ENCODE results near the gene MYCN.

DNA sequence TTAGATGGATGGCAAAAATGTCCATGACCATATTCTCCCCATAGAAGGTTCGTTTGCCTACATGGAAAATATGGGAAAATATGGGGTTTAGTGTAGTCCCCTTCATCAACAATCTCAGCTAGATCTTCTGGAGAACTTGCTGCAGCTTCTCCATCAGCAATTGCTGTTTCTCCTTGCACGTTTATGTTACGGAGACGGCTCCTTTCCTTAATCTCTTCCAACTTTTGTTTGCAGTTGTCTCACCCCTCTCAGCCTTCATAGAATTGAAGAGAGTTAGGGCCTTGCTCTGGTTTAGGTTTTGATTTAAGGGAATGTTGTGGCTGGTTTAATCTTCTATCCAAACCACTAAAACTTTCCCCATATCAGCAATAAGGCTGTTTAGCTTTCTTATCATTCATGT is 28.9 kb downstream of the MYCN start:
- TF ChIP-seq, protein P1, sequence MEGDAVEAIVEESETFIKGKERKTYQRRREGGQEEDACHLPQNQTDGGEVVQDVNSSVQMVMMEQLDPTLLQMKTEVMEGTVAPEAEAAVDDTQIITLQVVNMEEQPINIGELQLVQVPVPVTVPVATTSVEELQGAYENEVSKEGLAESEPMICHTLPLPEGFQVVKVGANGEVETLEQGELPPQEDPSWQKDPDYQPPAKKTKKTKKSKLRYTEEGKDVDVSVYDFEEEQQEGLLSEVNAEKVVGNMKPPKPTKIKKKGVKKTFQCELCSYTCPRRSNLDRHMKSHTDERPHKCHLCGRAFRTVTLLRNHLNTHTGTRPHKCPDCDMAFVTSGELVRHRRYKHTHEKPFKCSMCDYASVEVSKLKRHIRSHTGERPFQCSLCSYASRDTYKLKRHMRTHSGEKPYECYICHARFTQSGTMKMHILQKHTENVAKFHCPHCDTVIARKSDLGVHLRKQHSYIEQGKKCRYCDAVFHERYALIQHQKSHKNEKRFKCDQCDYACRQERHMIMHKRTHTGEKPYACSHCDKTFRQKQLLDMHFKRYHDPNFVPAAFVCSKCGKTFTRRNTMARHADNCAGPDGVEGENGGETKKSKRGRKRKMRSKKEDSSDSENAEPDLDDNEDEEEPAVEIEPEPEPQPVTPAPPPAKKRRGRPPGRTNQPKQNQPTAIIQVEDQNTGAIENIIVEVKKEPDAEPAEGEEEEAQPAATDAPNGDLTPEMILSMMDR (optimal IDR thresholded peaks at IDR 0.05 in 1 of 3, IDR thresholded peaks at IDR 0.05 in 1 of 3, conservative IDR thresholded peaks at IDR 0.05 in 1 of 3; ENCODE audit: extremely low read depth in 1 of 3, insufficient read depth in 2 of 3, low read length in 3 of 3) = no peak
- no peak for TF ChIP-seq EZH2 (IDR thresholded peaks at IDR 0.05; ENCODE audit: low read length)

Data from keratinocyte (primary cell).